ENCODE data around the gene ANKLE2.

The ANKLE2 gene

DNA sequence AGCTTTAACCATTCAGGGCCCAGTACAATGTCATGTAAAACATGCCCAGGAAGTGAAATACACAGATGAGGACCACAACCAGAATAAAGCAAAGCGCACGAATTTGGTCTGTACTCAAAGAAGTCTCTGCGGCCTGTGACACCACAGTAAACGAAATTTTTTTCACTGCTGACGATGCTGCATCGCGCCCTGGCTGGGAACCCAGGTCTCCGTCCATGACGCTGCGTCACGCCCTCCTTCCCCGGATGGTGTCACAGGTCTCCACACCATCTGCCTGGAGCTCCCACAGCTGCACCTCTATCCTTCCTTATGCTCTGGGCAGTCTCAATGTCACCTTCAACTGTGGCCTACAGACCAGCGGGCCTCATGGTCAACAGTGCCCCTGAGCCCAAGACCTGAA lies 17.8 kb downstream of the ANKLE2 start:
- no peak for DNase-seq

GRCh38 chr12:132741620-132742019 lies 20.0 kb downstream of the ANKLE2 start:
- DNase-seq: no peak

GRCh38 chr12:132740652-132741051 lies 21.0 kb downstream of the ANKLE2 start:
- DNase-seq: no peak

- DNase-seq: no peak
Observed at GRCh38 chr12:132740313-132740646, 21.4 kb downstream of the ANKLE2 start.

- no peak for DNase-seq
Observed at GRCh38 chr12:132739600-132740312, 21.9 kb downstream of the ANKLE2 start.

DNA sequence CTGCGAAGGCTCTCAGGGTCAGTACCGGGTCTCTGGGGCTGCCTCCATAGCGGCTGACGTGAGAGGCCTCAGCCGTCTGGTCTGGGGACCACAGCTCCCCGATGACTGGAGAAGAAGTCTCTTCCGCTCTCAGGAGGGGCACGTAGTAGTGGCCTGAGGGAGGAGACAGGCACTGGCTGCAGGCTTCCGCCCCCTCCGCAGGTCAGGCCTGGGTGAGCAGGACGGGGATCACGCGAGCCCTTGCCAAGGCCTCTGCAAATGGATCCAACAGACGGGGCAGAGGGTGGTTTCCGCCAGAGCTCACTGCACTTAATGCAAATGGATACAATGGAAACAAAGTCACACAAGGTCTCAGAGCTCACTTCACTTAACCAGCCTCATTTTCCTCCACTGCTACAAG lies 24.7 kb downstream of the ANKLE2 start:
- no peak for DNase-seq

- DNase-seq: no peak
Observed at GRCh38 chr12:132736378-132736777, 25.3 kb downstream of the ANKLE2 start.

DNA sequence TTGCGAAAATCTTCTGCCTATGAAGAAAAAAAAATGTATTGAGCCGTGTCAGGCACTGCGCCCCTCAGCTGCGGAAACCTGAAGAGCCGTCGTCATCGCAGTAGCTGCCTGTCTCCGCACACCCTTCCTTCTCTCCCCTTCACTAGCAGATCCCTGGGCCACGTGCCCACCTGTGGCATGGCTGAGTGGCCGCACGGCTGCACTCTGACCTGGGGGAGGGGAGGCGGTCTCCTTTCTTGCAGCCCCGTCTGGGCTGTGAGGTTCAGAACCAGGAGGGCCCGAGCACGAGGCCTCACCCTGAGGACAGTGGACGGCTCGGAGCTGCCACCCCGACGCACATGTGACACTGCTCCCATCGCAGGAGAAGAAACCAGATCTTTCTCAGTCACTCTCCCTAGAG lies 26.1 kb downstream of the ANKLE2 start:
- DNase-seq: no peak

- no peak for DNase-seq
Observed at GRCh38 chr12:132734206-132734605, 27.4 kb downstream of the ANKLE2 start.

DNA sequence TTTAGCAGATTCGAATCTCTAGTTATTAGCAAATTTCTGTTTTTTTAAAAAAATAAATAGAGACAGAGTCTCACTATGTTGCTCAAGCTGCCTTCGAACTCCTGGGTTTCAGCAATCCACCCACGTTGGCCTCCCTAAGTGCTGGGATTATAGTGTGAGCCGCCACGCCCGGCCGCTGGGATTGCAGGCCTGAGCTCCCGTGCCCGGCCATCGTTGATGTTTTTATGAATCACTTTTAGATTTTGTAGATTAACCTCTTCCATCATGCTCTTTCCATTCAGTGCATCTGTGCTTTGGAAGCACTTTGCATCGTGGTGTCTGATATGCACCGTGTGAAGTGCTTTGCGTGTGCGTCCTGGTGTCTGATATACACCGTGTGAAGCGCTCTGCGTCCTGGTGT lies 30.1 kb downstream of the ANKLE2 start:
- DNase-seq: no peak

GRCh38 chr12:132730353-132730752 lies 31.3 kb downstream of the ANKLE2 start:
- DNase-seq: no peak

DNA sequence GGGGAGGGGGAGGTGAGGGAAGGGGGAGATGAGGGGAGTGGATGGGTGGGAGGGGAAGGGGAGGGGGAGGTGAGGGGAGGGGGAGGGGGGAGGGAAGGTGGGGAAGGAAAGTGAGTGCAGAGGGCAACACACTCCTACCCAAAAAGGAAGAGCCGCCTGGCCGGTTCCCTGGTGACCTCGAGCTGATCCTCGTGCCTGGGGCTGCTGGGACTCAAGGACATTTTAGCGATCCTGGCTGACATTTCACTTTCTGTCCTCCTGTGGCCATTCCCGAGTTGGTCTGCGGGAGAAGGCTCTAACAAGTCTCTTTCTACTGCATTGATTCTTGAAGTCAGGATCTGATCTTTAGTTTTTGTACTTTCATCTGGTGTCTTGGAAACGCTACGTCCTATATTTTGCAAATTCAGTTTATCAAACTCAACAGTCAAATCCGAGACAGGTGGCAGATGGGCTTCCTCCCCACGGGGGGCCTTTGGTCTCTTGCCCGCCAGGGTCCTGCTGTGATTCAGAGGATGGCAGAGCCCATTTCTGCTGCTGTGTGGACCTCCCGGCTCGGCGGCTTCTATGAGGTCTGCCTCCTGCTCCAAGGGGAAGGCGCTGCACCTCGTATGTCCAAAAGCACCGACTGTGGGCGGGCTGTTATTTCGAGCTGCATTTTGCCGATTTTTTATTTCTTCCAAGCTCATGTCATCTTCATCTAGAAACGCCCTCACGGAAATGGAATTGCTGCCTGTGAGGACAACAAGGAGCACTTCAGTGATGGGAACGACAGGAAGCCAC lies 31.9 kb downstream of the ANKLE2 start:
- no peak for DNase-seq

DNA sequence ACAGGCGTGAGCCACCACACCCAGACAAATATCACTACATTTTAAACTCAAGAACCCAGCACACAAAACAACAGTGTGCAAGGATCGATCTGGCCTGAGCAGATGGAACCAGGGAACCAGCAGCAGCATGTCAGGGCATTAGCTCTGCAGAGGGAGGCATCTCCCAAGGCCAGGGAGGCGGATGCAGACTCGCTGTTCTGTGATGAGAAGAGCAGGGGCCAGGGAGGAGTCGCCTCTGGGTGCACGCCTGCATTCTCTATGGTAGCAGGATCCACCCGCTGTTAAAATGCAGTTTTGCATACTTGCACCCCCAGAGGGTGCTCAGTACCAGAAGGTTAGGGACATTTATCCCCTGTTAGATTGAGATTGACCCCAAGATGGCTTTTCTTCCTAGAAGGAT lies 33.1 kb downstream of the ANKLE2 start:
- no peak for DNase-seq

DNA sequence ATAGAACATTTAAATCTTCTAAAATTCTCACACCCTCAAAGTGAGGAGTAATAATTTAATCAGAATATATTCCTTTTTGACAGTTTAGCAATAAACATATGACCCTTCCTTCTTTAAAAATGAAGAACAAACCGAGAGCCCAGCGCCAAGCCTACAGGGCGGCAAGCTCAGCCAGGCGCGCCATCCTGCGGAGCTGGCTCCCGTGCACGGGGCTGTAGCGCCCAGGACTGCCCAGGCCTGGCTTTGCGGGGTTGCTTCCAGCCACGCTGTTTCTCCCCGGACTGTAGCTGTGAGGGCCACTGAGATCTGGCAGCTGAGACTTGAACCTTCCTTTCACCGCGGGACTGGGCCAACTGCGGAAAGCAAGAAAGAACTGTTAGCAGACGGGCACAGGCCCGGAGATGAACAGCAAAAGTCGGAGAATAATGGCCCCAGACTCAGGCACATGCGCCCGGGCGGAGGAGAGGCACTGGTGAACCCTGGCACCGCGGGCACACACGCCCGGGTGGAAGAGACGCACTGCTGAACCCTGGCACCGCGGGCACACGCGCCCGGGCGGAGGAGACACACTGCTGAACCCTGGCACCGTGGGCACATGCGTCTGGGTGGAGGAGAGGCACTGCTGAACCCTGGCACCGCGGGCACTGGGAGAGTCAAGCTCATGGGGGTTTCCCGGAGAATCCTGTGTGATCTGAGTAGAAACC lies 34.4 kb downstream of the ANKLE2 start:
- DNase-seq: no peak

GRCh38 chr12:132726386-132726785 lies 35.2 kb downstream of the ANKLE2 start:
- no peak for DNase-seq

DNA sequence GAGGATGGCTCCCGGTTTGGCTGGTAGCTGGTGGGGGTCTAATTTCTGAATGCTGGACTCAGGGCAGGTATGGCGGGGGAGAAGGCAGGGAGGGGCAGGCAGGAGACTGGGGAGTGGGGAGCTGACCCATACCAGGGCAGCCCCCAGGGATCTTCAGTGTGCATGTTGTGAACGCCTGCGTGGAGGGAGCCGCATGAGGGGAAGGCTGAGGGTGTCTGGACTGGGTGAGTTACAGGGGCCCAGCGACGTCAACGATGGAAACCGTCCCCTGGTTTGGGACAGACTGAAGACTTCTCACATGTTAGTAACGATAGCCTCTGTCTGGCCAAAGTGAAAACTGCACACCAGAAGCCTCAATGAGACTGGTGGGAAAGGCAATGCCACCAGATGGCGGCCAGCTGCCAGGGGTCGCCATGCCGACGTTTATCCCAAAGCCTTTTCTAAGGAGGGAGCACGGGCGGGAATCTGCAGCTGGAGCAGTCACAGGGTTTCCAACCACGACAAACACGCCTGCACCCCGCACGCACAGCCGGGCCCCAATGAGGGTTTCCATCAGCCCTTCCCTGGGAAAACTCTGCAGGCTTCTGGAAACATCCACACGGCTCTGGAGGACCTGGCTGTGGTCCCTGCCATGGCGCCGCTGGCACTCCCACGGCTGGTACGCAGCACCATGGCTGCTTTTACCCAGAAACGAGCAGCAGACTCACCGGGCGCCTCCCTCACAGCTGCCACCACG lies 37.0 kb downstream of the ANKLE2 start:
- no peak for DNase-seq

DNA sequence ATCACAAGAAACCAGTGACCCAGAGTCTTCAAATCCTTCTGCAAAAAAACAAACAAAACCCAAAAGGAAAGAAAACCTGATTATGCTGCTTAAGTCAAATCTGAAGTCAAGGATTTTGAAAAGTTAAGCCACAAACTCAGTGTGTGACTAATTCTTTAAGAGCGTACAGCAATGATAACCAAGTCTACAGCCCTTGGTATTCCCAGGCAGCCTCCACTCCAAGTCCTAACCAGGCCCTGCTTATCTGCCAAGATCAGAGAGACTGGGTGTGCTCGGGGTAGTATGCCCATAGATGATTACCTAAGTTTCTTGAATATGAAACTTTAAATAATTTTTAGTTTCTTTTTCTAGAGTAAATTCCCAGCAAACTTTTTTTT lies 37.9 kb downstream of the ANKLE2 start:
- no peak for DNase-seq

- no peak for DNase-seq
Observed at GRCh38 chr12:132723015-132723763, 38.4 kb downstream of the ANKLE2 start.

DNA sequence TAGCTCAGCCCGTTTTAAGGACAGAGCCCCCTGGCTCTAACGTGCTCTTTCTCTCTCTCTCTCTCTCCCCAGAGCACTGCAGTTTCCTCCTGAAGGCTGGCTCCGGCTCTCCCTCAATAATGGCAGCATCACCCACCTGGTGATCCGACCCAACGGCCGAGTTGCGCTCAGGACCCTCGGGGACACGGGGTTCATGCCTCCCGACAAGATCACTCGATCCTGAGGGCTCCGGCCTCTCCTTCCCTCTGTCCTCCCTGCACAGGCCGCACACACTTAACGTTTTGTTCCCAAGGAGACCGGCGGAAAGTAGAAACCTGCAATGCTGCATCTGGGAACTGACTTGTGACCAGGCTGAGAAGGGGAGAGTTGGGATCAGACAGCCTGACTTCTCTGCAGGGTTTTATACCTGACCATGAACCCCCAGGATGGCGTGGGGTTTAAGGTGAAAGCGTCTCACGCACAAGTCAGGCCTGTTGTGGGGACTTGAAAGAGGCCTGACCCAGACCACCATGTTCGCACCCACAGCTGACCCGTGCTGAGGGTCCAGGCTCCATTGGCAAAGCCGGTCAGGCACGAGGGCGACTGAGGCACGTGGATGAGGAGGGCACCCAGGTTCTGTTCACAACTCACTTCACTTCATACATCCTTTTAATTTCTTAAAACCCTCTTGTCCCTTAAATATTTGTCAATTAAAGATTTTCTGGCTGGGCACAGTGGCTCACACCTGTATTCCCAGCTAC lies 40.9 kb downstream of the ANKLE2 start:
- DNase-seq: no peak

DNA sequence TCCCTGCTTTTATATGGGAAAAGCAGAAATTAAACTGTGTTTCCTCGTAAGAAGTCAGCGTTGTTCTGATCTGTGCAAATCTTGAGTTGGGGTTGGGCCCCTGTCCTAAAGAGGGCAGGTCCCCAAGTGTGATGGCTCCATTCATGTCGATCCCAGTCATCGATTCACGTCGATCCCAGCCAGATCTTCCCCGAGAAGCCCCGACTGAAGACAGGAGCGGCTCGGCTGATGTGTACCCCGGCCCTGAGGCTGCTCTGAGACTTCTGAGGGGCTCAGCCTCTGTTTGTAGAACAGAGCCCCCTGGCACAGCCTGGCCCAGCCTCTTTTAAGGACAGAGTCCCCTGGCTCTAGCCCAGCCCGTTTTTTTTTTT lies 41.7 kb downstream of the ANKLE2 start:
- DNase-seq: no peak

- no peak for DNase-seq
Observed at GRCh38 chr12:132719141-132719953, 42.3 kb downstream of the ANKLE2 start.

All from effector CD4-positive, alpha-beta T cell (primary cell).